ENCODE data around the gene HSPA9.

HSPA9 gene
- total RNA-seq = 426 to 662 reads per million in 2 donors

DNA sequence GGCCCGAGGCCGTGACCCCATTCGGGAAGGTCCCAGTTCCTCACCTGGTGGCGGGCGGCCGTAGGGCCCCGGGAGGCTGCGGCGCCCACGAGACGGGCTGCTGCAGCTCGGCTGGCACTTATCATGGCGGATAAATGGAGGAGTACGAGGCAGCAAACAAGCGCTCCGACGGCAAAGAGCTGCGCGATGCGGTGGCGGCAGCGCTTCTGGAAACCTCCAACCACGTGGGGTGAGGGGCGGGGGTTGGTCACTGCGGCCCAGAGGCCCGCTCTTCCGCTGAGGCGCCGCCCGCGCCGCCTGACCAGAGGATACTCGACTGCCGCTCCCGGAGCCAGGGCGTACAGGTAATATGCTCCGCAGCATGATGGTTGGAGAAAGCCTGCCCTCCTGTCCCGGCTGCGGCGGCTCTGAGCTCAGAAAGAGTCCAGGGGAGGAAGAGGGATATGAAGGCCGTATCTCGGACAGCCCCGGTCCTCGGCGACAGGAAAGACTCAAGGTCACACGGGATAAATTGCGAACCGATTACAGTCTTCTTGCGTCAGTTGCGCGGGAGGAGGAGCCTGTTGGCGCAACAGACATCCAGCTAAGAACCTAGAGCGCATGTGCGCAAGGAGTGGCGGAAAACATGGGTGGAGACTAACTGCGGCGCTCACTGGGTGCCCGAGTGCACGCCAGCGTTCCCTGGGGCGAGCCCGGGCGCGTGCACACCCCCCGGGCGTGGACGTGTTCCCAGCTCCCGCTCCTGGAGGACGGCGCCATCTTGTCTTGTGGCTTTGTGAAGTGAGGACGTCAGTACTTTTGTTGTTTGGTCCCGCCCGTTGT is at the start of gene HSPA9:
Gene HSPA9, minus strand, starts transcription at position 208 of the 822 bp plus-strand sequence. Its CDS starts 83 bp downstream, at position 125.
- peak; percentile 84 to 99 (median 95) for DNase-seq

- no peak for DNase-seq
Measured at GRCh38 chr5:138623053-138623452, 47.9 kb upstream of the HSPA9 start.

GRCh38 chr5:138622051-138622450 is 46.9 kb upstream of the HSPA9 start:
- no peak for DNase-seq

- no peak for DNase-seq
Measured at GRCh38 chr5:138620663-138621224, 45.5 kb upstream of the HSPA9 start.

GRCh38 chr5:138616508-138616907 is 41.3 kb upstream of the HSPA9 start:
- no peak for DNase-seq

DNA sequence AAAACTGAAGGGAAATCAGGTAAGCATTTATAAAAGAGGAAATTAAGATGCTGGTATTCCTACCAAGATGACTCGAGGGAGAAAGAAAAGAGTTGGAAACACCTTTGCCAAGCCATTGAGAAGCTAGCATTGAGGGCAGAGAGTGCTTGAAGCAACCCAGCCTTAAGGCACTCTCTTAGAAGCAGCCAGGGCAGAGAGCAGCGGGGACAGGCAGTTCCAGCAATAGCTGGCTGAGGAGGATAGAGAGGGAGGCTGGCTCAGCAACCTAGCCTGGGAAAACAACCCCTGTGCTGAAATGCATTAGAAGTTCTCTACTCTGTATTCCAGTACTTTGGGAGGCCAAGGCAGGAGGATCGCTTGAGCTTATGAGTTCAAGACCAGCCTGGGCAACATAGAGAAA is 40.3 kb upstream of the HSPA9 start:
- DNase-seq = no peak

DNA sequence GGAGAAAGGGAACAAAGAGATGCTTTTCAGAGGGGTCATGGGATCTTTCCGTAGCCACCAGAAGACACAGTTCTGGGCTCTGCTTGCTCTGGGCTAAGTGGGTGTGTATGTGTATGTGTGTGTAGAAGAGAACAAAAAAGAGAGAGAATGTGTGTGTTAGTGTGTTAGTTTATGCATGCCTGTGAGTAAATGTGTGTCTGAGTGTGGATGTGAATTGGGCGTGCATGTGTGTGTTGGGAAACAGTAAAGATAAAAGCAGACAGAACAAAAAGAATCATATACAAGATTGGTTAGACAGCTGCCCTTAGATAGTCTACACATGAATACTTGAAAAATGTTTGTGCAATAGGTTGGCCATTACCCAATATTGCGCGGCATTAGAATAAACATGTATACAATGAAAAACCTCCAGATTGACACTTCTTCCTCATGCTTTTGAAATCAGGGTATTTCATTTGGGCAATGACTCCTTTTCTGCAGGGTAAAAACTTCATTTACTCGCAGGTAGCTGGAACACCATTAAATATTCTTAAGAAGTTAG is 36.5 kb upstream of the HSPA9 start:
- no peak for DNase-seq

DNA sequence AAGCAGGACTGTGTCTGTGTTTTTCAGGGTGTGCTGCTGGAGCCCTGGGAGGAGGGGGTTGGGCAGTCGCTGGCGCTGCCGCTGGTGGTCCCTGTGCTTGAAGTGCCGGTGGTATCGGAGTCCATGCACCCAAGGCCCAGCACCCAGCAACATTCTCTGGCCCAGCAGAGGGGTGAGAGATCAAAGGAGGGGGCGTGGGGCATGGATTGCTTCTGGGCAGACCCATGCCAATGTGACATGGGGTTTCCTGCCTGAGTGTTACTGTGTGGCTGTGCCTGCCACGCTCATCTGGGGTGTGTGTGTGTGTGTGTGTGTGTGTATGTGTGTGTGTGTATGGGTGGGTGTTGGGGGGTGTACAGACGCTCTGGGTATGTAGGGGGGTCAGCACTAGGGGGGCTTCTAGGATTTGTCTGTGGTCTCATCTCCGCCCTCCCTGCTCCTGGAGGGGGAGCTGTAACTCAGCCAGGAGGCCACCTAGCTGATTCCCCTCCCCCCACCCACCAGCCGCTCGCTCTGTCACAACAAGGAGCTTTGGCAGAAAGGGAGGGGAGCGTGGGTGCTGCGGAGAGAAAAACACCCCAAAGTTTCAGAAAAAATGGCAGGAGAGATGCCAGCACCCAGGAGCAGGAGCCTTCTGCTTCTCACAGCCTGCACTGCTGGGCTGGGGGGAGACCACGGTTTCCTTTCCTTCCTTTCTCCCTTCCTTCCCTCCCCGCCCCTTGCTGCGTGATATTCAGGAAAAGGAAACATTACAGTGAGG is 35.9 kb upstream of the HSPA9 start:
- DNase-seq = peak in 1 of 5 experiments; percentile 22

GRCh38 chr5:138610415-138610917 is 35.3 kb upstream of the HSPA9 start:
- no peak for DNase-seq

DNA sequence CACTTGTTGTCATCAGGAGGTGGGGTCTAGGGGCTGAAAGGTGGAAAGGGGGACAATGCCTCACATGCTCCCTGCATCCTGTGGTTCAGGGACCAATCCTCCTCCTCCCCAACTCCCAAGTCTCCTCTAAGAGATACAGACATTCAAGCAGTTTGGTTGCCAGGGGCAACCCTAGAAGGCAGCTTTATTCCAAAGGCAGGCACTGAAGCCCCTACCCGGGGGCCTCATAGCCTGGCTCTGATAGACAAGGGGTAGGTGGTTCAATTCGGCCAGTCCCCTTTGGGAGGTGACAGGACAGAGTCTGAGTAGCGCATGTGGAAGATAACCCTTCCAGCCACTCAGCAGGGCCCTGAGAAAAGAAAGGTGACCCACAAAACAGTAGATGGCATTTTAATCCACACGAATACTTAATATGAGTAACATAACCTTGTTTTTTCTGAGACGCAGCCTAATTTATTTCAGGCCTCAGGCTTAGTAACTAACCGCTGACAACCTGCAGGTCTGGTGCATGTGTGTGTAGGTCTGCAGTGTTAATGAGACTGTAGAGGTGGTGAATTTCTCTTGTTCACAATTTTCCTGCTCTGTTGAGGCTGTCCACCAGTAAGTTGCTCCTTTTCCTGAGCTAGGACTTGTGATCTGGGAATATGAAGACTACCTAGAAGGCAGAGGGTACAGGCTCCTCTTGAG is 31.3 kb upstream of the HSPA9 start:
- no peak for DNase-seq

GRCh38 chr5:138605254-138605972 is 30.2 kb upstream of the HSPA9 start:
- DNase-seq = no peak

DNA sequence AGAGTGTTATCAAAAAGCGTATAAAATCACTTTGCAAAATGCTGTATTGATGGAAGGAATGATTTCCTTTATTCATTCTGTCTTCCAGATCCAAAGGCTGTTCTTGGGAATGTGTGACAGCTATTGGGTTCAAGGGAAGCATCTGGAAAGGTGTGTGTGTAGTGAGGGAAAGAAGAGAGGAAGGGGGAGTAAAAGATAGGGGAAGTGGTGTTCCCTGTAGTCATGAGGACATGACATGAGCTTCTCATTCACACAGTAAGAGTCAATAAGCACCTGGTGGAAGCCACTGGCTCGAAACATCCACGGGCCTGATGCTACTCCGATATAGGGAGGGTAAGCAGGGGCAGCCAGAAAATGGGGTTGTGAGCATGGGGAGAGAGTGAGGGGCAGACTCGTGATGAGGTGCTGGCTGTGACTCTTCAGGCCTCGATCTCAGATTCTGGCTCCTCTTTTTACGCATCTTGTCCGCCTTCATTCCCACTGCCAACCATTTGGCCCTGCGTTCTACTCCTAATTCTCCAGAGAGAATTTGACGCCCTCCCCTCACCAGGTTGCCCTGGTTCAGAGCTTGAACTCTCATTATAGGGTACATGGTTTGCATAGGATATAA is 29.1 kb upstream of the HSPA9 start:
- no peak for DNase-seq

GRCh38 chr5:138603249-138603920 is 28.2 kb upstream of the HSPA9 start:
- peak in 1 of 5 experiments; percentile 8 for DNase-seq

GRCh38 chr5:138602371-138603000 is 27.3 kb upstream of the HSPA9 start:
- DNase-seq = no peak

DNA sequence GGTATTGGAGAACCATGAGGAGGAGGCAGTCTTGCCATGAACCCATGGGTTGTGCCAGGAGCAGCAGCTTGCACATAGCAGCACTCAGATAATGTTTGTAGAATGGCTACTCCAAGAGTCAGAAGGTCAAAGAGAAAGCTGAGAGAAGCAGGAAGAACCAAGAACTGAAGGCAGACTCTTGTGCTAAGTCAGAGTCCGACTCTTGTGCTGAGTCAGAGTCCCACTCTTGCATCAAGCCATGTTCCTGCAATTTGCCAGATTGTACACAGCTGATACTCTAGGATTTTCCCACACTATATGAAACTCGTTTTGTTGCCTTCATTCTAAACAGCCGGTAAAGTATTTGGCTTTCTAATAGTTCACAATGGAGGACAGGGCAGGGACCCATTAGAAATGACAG is 26.2 kb upstream of the HSPA9 start:
- DNase-seq = no peak

DNA sequence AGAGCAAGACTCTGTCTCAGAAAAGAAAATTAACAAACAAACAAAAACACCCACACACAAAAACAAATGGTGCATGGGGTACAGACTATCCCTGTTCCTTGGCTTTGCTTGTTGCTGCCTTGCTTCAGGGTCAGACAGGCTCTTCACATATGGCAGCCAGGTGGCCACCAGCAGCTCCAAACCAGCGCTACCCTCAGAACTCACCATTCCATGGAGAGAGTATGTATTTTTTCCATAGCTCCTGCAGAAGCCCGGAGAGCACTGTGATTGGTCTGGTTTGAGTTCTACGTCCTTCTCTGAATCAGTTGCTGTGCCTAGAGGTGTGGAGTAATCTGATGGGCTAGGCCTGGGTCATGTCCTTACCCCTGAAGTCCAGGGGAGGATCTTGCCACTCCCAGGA is 25.2 kb upstream of the HSPA9 start:
- no peak for DNase-seq

- DNase-seq = no peak
Measured at GRCh38 chr5:138597661-138598400, 22.6 kb upstream of the HSPA9 start.

- DNase-seq = no peak
Measured at GRCh38 chr5:138596105-138596881, 21.1 kb upstream of the HSPA9 start.
